CD4-positive, alpha-beta T cell treated with Interleukin-4 for 1 hour (primary cell): Measurements from ENCODE around the gene BROX.

Experiments
- DNase-seq, 2 donors: peaks; one replicate each; pipeline ENCODE4 v3.0.0-alpha.2; 2020 to 2022

Gene BROX

DNA sequence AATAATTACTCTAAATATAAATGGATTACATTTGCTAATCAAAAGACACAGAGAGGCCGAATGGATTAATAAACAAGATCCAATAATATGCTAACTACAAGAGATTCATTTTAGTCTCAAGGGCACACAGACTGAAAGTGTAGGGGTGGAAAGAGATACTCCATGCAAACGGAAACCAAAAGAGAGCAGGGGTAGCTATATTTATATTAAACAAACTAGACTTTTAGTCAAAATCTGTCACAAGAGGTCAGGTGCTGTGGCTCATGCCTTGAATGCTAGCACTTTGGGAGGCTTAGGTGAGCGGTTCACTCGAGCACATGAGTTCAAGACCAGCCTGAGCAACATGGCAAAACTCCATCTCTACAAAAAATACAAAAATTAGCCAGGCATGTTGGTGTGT lies 68.9 kb downstream of the BROX start:
- no peak for DNase-seq

DNA sequence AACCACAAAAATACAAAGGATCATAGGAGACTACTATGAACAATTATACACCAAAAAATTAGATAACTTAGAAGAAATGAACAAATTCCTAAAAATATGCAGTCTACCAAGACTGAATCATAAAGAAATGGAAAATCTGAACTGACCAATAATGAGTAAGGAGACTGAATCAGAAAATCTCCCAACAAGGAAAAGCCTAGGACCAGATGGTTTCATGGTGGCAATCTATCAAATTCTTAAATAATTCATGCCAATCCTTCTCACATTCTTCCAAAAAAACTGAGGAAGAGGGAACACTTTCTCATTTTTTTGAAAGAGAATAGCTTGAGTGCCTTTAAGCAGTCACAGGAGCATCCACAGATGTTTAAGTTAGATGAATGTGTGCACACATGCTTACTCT lies 70.7 kb downstream of the BROX start:
- DNase-seq = no peak

DNA sequence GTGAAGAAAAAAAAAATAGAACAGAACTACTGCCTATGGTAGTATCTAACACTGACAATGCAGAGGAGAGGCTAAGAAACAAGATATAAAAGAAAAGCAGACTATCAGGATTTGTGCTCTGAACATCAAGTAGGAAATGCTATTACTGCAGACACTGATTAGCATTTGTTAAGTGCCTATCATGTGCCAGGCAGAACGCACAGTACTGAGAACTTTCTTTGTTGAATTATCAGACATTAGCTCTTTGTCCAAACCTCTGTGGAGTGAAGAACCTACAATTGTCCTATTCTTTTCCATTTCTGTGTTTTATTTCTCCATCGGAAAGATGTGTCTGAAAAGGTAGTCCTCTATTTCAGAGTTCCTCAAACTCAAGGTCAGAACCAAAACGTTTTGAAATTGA lies 72.0 kb downstream of the BROX start:
- no peak for DNase-seq
